Left ventricle myocardium superior (tissue), 1 donor: ENCODE measurements around the gene COG7. TPM values are rescaled to one million over a fixed set of nuclear protein-coding genes. Genes with fewer than 3 reads are reported as not detected.
"Not testable (repeated sequence)": the region's sequence is repeated elsewhere in the genome, so short reads cannot be mapped to it uniquely, and the experiment has no call there.

Experiments used
- ATAC-seq: fragments of 200-7000 bp; cut with Tn5 transposase; one replicate; pipeline ENCODE4 v1.9.1; 2020; ENCODE audit warnings: mild to moderate bottlenecking, moderate library complexity
- DNase-seq: peaks from one replicate; pipeline ENCODE4 v3.0.0-alpha.2; 2020
- intact Hi-C: fragments of 100-400 bp; cut with micrococcal nuclease; formaldehyde crosslinking; loops from one replicate; pipeline ENCODE4 v1.11.0; 2022
- total RNA-seq: library from RNA; stranded (reverse); fragmentation: NEBNext Ultra II Directional; extraction: Animal tissue kit (Norgen Biotek cat#: 25700); gene quantifications from one replicate; pipeline ENCODE4 v1.2.1, GENCODE V29; 2021
- donor health status: DM: no; HTN: yes; CAD: no; lungs with severe emphysema.

The COG7 gene
- total RNA-seq, 1 donor from 2014 or later: 11.3 TPM

DNA sequence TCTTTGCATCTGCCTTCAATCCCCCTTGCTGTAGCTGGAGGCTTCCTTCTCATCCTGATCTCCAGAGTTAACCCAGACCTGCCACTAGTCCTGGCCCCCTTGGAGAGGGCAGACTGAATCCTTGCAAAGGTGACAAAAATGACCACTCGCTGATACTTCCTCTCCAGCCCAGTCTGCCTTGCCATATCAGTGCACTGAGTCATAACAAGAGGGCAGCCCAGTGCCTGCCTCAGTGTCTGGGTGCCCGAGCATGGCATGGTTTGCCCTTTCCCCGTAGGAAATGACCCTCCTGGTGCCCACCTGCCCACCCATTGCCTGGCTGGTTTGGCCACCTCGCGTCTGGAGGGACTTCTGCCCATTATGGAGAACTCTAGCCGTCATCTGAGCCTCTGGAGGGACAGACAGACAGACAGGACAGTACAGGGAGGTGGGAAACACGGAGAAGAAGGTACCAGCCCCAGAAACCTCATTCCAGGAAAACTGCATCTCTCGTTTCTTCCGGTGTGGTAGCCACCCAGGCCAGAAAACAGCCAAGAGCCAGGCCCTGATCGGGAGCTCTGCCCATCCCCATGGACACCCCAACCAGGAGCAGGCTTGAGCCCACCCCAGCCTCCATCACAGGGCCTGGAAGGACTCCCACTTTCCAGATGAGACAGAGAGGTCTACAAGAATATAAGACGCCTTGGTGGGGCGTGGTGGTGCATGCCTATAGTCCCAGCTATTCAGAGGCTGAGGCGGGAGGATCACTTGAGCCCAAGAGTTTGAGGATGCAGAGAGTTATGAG lies 79.4 kb downstream of the COG7 start:
- intact Hi-C loops: no loop called here
- no peak for DNase-seq
- no peak for ATAC-seq

DNA sequence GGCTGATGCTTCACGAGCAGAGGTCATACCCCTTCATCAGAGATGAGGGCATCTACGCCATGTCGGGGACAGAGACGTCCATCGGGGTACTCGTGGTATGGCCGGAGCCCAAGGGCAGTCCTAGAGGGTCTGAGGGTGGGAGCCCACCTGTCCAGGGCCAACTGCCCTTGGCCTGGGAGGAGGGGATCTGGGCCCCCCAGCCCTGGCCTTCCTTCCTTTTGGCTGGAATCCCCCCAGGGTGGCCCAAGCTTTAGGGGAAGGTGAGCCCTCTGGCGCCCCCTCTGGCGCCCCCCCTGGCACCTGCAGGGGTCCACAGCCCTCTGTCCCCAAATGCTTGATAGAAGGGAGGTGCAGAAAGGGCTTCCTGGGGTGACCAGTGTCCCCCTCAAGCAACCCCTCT lies 81.6 kb downstream of the COG7 start:
- no peak for ATAC-seq
- intact Hi-C loops: no loop called here

GRCh38 chr16:23369416-23369815 lies 83.6 kb downstream of the COG7 start:
- DNase-seq (no peak), ATAC-seq (no peak)
- intact Hi-C loops: no loop called here

More for the DNA sequence above, 81.6 kb downstream of the COG7 start:
- no peak for DNase-seq

DNA sequence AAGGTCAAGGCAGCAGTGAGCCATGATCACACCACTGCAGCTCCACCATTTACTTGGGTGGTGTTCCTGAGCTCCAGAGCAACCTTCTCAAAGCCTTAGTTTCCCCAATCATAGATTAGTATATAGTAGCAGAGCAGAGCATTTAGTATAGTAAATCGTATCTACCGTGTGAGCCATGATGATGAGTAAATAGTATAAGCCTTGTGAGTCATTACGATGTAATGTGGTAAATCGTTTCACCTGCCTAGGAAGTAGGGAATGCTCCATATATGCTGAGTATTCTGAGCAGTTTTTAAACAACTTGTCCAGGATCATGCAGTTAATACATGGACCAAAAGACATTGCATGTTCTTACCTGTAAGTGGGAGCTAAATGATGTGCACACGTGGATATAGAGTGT lies 84.5 kb downstream of the COG7 start:
- DNase-seq (no peak), ATAC-seq (no peak)
- intact Hi-C loops: no loop called here

DNA sequence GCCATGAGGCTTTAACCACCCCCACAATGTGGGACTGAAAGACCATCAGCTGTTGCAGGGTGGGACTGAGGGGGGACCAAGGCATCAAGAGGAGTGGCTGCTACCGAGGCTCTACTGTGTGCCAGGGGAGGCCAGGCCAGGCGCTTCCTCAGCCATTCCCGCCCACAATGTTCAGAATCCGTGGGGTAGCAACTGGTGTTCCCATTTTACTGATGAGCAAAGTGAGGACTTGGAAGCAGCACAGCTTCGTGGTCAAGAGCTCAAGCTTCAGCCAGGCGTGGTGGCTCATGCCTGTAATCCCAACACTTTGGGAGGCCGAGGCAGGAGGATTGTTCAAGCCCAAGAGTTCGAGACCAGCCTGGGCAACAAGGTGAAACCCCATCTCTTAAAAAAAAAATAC lies 85.0 kb downstream of the COG7 start:
- intact Hi-C loops: no loop called here
- DNase-seq (no peak), ATAC-seq (no peak)

DNA sequence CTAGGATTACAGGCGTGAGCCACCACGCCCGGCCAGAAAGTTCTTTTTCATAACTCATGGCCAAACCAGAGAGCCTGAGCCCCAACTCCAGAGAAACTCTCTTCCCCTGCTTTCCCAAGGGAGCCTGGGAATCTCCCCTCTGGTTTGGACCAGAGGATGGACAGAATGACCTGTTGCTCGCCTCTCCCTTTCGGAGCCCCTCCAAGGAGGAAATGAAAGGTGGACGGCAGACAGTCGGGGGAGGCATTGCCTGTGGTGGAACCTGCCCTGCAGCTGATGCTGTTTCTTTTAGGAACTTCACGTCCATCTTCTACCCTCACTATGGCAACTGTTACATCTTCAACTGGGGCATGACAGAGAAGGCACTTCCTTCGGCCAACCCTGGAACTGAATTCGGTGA lies 85.4 kb downstream of the COG7 start:
- ATAC-seq (no peak), DNase-seq (no peak)
- intact Hi-C loops: no loop called here

DNA sequence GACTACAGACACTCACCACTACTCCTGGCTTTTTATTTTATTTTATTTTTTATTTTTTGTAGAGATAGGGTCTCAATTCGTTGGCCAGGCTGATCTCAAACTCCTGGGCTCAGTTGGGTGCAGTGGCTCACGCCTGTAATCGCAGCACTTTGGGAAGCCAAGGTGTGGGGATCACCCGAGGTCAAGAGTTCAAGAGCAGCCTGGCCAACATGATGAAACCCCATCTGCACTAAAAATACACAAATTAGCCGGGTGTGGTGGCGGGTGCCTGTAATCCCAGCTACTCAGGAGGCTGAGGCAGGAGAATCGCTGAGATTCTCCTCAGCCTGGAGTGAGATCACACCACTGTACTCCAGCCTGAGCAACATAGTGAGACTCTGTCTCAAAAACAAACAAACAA lies 86.6 kb downstream of the COG7 start:
- DNase-seq, intact Hi-C loops, ATAC-seq: not testable (repeated sequence)

GRCh38 chr16:23365602-23366240 lies 87.3 kb downstream of the COG7 start:
- DNase-seq (no peak), ATAC-seq (no peak)
- intact Hi-C loops: no loop called here

- peak; percentile 35 for DNase-seq
- intact Hi-C loops: no loop called here
- peak; percentile 84 for ATAC-seq
Measured at GRCh38 chr16:23362460-23363317, 90.3 kb downstream of the COG7 start.

- no peak for DNase-seq
- ATAC-seq: no peak
- intact Hi-C loops: no loop called here
Measured at GRCh38 chr16:23359092-23359760, 93.8 kb downstream of the COG7 start.

- ATAC-seq (no peak), DNase-seq (no peak)
- intact Hi-C loops: no loop called here
Measured at GRCh38 chr16:23357761-23358290, 95.2 kb downstream of the COG7 start.

DNA sequence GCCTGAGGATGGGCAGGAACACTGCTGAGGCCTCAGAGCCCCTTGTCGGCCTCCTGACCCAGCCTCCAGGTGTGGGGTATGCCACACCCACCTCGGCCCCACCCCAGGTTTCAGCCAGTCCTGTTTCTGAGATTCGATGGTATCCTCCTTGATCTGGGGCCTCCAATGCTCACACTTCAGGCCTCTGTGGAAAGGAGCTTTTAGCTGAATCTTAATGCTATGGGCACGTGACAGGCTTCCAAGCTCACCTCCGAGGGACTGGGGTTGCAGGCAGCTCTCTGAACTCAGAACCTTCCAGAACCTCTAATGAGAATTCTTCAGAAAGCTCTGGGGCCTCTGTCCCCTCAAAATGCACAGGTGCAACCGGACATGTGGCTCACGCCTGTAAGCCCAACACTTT lies 96.0 kb downstream of the COG7 start:
- intact Hi-C loops: no loop called here
- ATAC-seq (no peak), DNase-seq (no peak)

DNA sequence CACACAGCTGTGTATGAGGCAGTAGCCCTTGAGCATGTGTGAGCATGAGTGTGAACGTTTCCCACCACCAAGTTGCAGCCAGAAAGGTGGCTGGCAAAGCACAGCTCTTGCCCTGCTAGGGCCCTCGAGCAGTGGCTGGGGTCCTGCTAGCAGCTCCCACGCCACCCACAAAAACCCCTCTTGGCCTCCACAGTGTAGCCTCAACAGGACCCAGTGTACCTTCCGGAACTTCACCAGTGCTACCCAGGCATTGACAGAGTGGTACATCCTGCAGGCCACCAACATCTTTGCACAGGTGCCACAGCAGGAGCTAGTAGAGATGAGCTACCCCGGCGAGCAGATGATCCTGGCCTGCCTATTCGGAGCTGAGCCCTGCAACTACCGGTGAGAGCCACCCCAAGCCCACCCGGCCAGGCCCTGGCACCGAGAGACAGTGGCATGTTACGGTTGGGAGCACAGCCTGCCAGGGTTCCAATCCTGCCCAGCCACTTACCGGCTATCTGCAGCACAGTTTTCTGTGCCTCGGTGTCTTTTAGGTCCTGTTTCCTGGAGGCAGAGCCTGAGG lies 97.8 kb downstream of the COG7 start:
- DNase-seq (no peak), ATAC-seq (no peak)
- intact Hi-C loops: no loop called here

GRCh38 chr16:23354246-23354645 lies 98.7 kb downstream of the COG7 start:
- DNase-seq: no peak
- no peak for ATAC-seq
- intact Hi-C loops: no loop called here

- DNase-seq (no peak), ATAC-seq (no peak)
- intact Hi-C loops: no loop called here
Measured at GRCh38 chr16:23353440-23353839, 99.5 kb downstream of the COG7 start.

DNA sequence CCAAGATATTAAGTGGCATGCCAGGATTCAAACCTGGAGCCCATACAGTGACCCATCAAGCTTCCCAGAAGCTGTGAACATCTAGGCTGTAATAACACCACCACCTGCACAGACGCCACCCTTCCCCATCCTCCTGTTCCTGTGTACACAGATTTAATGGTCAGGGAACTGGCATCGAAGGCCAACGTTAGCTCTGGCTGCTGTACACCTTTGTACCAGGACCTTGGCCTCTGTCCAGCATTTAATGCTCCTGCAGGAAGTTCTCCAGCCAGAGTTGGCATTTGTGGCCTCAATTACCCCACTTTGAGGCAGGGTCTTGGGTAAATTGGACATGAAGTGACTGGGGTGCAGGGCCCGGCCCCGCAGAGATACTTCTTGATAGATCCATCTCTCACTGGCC lies 101.6 kb downstream of the COG7 start:
- no peak for DNase-seq

DNA sequence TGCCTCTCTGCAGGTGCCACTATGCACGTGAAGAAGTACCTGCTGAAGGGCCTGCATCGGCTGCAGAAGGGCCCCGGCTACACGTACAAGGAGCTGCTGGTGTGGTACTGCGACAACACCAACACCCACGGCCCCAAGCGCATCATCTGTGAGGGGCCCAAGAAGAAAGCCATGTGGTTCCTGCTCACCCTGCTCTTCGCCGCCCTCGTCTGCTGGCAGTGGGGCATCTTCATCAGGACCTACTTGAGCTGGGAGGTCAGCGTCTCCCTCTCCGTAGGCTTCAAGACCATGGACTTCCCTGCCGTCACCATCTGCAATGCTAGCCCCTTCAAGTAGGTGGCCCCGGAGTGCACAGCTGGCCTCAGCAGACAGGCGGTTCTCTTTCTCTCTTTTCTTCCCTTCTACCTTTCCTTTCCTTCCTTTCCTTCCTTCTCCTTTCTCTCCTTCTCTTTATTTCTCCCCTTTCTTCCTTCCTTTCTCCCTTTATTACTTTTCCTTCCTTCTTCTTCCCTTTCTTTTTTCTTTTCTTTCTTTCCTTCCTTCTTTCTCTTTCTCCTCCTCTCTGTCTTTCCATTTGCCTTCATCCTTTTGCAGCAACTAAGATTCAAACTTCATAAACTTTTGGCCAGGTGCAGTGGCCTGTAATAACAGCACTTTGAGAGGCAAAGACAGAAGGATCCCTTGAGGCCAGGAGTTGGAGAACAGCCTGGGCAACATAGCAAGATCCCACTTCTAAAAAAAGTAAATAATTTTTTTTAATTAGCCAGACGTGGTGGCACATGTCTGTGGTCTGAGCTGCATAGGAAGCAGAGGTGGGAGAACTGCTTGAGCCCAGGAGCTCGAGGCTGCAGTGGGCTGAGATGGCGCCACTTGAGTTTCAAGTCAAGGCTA lies 104.2 kb downstream of the COG7 start:
- no peak for ATAC-seq
- DNase-seq: no peak
- intact Hi-C loops: no loop called here

More for the DNA sequence above, 101.6 kb downstream of the COG7 start:
- no peak for ATAC-seq
- intact Hi-C loops: no loop called here

- no peak for DNase-seq
- no peak for ATAC-seq
- intact Hi-C loops: no loop called here
Measured at GRCh38 chr16:23345237-23345636, 107.8 kb downstream of the COG7 start.
